ENCODE results near the gene GCK.

GRCh38 chr7:44131173-44132029 lies 57.8 kb downstream of the GCK start:
- TF ChIP-seq CTCF (conservative IDR thresholded peaks at IDR 0.05 in 1 of 2, IDR thresholded peaks at IDR 0.05 in 1 of 2; ENCODE audit: extremely low read depth in 1 of 2, insufficient read depth in 1 of 2, low read depth in 1 of 2, low read length in 2 of 2) (peak; percentile 35 to 58), EZH2 (IDR thresholded peaks at IDR 0.05; ENCODE audit: borderline replicate concordance, low read length) (no peak)

Data from mammary epithelial cell (primary cell).